Memory B cell (primary cell): Measurements from ENCODE around the gene CABP5.
A peak's percentile ranks its signal among the peaks of the same experiment; 100 is the strongest.

ENCODE experiments used
- ATAC-seq: fragments of 150-1000 bp; cut with Tn5 transposase; 2 replicates; pipeline ENCODE4 v1.10.0; 2021; ENCODE audit warnings: low read depth, mild to moderate bottlenecking, moderate library complexity
- DNase-seq, 2 donors: peaks; one replicate each; pipeline ENCODE4 v3.0.0; 2022; ENCODE audit warnings: low spot score in 2 of 2
- H3K27ac Mint-ChIP-seq: one replicate; pipeline ENCODE4 v1.8.0; 2022; ENCODE audit warnings: mild to moderate bottlenecking, moderate library complexity, mixed read lengths
- H3K27me3 Mint-ChIP-seq: one replicate; pipeline ENCODE4 v1.8.0; 2022; ENCODE audit warnings: mixed read lengths
- H3K36me3 Mint-ChIP-seq: one replicate; pipeline ENCODE4 v1.8.0; 2022; ENCODE audit warnings: mild to moderate bottlenecking, mixed read lengths
- H3K4me1 Mint-ChIP-seq: one replicate; pipeline ENCODE4 v1.8.0; 2022; ENCODE audit warnings: mixed read lengths
- H3K4me3 Mint-ChIP-seq: one replicate; pipeline ENCODE4 v1.8.0; 2022; ENCODE audit warnings: mild to moderate bottlenecking, moderate library complexity, mixed read lengths
- H3K9me3 Mint-ChIP-seq: one replicate; pipeline ENCODE4 v1.8.0; 2022; ENCODE audit warnings: mixed read lengths

The CABP5 gene

GRCh38 chr19:48053856-48054255, 10.0 kb upstream of the CABP5 start:
- H3K4me3 Mint-ChIP-seq = no peak overlapping the region
- ATAC-seq (no peak), DNase-seq (no peak)
- no peaks in the 10 kb centered on the region for H3K4me1 Mint-ChIP-seq
- peaks cover 38% of the 10 kb centered on the region for H3K36me3 Mint-ChIP-seq
- no peaks in the 10 kb centered on the region for H3K27me3 Mint-ChIP-seq
- peaks cover 4% of the 10 kb centered on the region for H3K9me3 Mint-ChIP-seq
- no peak overlapping the region for H3K27ac Mint-ChIP-seq

- ATAC-seq (no peak), DNase-seq (no peak)
- Mint-ChIP-seq H3K4me3 (no peak overlapping the region), H3K27ac (no peak overlapping the region), H3K27me3 (no peaks in the 10 kb centered on the region), H3K4me1 (no peaks in the 10 kb centered on the region), H3K9me3 (peaks cover 4% of the 10 kb centered on the region), H3K36me3 (peaks cover 45% of the 10 kb centered on the region)
These were observed 9.2 kb upstream of the CABP5 start for GRCh38 chr19:48053076-48053475.

GRCh38 chr19:48051335-48052033, 7.6 kb upstream of the CABP5 start:
- Mint-ChIP-seq H3K36me3 (peaks cover 51% of the 10 kb centered on the region), H3K27me3 (no peaks in the 10 kb centered on the region), H3K4me1 (no peaks in the 10 kb centered on the region), H3K9me3 (peaks cover 4% of the 10 kb centered on the region), H3K4me3 (no peak overlapping the region), H3K27ac (no peak overlapping the region)
- ATAC-seq = no peak
- no peak for DNase-seq

- Mint-ChIP-seq H3K9me3 (peaks cover 5% of the 10 kb centered on the region), H3K27me3 (peaks cover 17% of the 10 kb centered on the region), H3K4me3 (no peak overlapping the region), H3K4me1 (no peaks in the 10 kb centered on the region), H3K27ac (no peak overlapping the region), H3K36me3 (peaks cover 24% of the 10 kb centered on the region)
- ATAC-seq (no peak), DNase-seq (no peak)
These were observed 682 bp upstream of the CABP5 start for GRCh38 chr19:48044561-48044960.

GRCh38 chr19:48041877-48042580, 1.9 kb downstream of the CABP5 start:
- Mint-ChIP-seq H3K36me3 (peaks cover 3% of the 10 kb centered on the region), H3K27ac (no peak overlapping the region), H3K9me3 (peaks cover 6% of the 10 kb centered on the region), H3K4me1 (no peaks in the 10 kb centered on the region), H3K4me3 (peak overlapping the region; percentile 19), H3K27me3 (peaks cover 21% of the 10 kb centered on the region)
- DNase-seq (no peak), ATAC-seq (no peak)

GRCh38 chr19:48036765-48037164, 7.1 kb downstream of the CABP5 start:
- H3K4me1 Mint-ChIP-seq = no peaks in the 10 kb centered on the region
- H3K36me3 Mint-ChIP-seq = peaks cover 1% of the 10 kb centered on the region
- ATAC-seq = no peak
- H3K27me3 Mint-ChIP-seq = peaks cover 29% of the 10 kb centered on the region
- H3K9me3 Mint-ChIP-seq = peaks cover 8% of the 10 kb centered on the region
- no peak overlapping the region for H3K27ac Mint-ChIP-seq
- H3K4me3 Mint-ChIP-seq = no peak overlapping the region
- DNase-seq = no peak

- DNase-seq (no peak), ATAC-seq (no peak)
- Mint-ChIP-seq H3K4me1 (no peaks in the 10 kb centered on the region), H3K27ac (no peak overlapping the region), H3K27me3 (peaks cover 17% of the 10 kb centered on the region), H3K9me3 (peaks cover 4% of the 10 kb centered on the region), H3K4me3 (no peak overlapping the region), H3K36me3 (no peaks in the 10 kb centered on the region)
These were observed 10.3 kb downstream of the CABP5 start for GRCh38 chr19:48033604-48034003.

GRCh38 chr19:48030073-48030472, 13.8 kb downstream of the CABP5 start:
- peaks cover 20% of the 10 kb centered on the region for H3K27me3 Mint-ChIP-seq
- no peaks in the 10 kb centered on the region for H3K36me3 Mint-ChIP-seq
- no peak overlapping the region for H3K4me3 Mint-ChIP-seq
- no peaks in the 10 kb centered on the region for H3K4me1 Mint-ChIP-seq
- DNase-seq (no peak), ATAC-seq (no peak)
- H3K9me3 Mint-ChIP-seq = peaks cover 1% of the 10 kb centered on the region
- H3K27ac Mint-ChIP-seq = no peak overlapping the region

- Mint-ChIP-seq H3K4me1 (no peaks in the 10 kb centered on the region), H3K27me3 (peaks cover 20% of the 10 kb centered on the region)
- DNase-seq = no peak
These were observed 14.4 kb downstream of the CABP5 start for GRCh38 chr19:48029431-48029830.

GRCh38 chr19:48025480-48025879, 18.4 kb downstream of the CABP5 start:
- Mint-ChIP-seq H3K27ac (no peak overlapping the region), H3K27me3 (peaks cover 18% of the 10 kb centered on the region), H3K4me1 (no peaks in the 10 kb centered on the region), H3K4me3 (no peak overlapping the region), H3K9me3 (peaks cover 4% of the 10 kb centered on the region), H3K36me3 (peaks cover 2% of the 10 kb centered on the region)
- ATAC-seq = no peak
- no peak for DNase-seq

More at GRCh38 chr19:48029431-48029830, 14.4 kb downstream of the CABP5 start:
- Mint-ChIP-seq H3K36me3 (no peaks in the 10 kb centered on the region), H3K9me3 (peaks cover 1% of the 10 kb centered on the region), H3K4me3 (no peak overlapping the region), H3K27ac (no peak overlapping the region)
- no peak for ATAC-seq

- no peak overlapping the region for H3K27ac Mint-ChIP-seq
- peaks cover 2% of the 10 kb centered on the region for H3K36me3 Mint-ChIP-seq
- no peak overlapping the region for H3K4me3 Mint-ChIP-seq
- ATAC-seq = no peak
- H3K4me1 Mint-ChIP-seq = no peaks in the 10 kb centered on the region
- peaks cover 6% of the 10 kb centered on the region for H3K9me3 Mint-ChIP-seq
- DNase-seq = no peak
- H3K27me3 Mint-ChIP-seq = peaks cover 18% of the 10 kb centered on the region
These were observed 20.4 kb downstream of the CABP5 start for GRCh38 chr19:48023518-48023917.

- H3K27me3 Mint-ChIP-seq = peaks cover 18% of the 10 kb centered on the region
- no peaks in the 10 kb centered on the region for H3K4me1 Mint-ChIP-seq
- H3K4me3 Mint-ChIP-seq = no peak overlapping the region
- no peak for ATAC-seq
- no peak for DNase-seq
- peaks cover 2% of the 10 kb centered on the region for H3K36me3 Mint-ChIP-seq
- no peak overlapping the region for H3K27ac Mint-ChIP-seq
- peaks cover 5% of the 10 kb centered on the region for H3K9me3 Mint-ChIP-seq
These were observed 20.9 kb downstream of the CABP5 start for GRCh38 chr19:48023011-48023410.

- peaks cover 6% of the 10 kb centered on the region for H3K9me3 Mint-ChIP-seq
- no peaks in the 10 kb centered on the region for H3K4me1 Mint-ChIP-seq
- peaks cover 4% of the 10 kb centered on the region for H3K36me3 Mint-ChIP-seq
- no peak for ATAC-seq
- H3K27me3 Mint-ChIP-seq = peaks cover 18% of the 10 kb centered on the region
- no peak overlapping the region for H3K27ac Mint-ChIP-seq
- no peak overlapping the region for H3K4me3 Mint-ChIP-seq
- no peak for DNase-seq
These were observed 23.2 kb downstream of the CABP5 start for GRCh38 chr19:48020686-48021085.

- Mint-ChIP-seq H3K4me1 (no peaks in the 10 kb centered on the region), H3K9me3 (peaks cover 3% of the 10 kb centered on the region), H3K4me3 (no peak overlapping the region), H3K27ac (no peak overlapping the region), H3K36me3 (peaks cover 2% of the 10 kb centered on the region), H3K27me3 (peaks cover 6% of the 10 kb centered on the region)
- no peak for DNase-seq
- no peak for ATAC-seq
These were observed 32.7 kb downstream of the CABP5 start for GRCh38 chr19:48010932-48011758.
